ENCODE measurements around the gene SPEF1. TPM values are rescaled to one million over a fixed set of nuclear protein-coding genes. Genes with fewer than 3 reads are reported as not detected.

SPEF1 gene
- total and polyA plus RNA-seq, 2 of the 13 experiments (the other 11 are each of a cell fraction or from before 2014, with no cell fraction given) = 0.11 to 0.27 TPM

- TF ChIP-seq, protein P1, sequence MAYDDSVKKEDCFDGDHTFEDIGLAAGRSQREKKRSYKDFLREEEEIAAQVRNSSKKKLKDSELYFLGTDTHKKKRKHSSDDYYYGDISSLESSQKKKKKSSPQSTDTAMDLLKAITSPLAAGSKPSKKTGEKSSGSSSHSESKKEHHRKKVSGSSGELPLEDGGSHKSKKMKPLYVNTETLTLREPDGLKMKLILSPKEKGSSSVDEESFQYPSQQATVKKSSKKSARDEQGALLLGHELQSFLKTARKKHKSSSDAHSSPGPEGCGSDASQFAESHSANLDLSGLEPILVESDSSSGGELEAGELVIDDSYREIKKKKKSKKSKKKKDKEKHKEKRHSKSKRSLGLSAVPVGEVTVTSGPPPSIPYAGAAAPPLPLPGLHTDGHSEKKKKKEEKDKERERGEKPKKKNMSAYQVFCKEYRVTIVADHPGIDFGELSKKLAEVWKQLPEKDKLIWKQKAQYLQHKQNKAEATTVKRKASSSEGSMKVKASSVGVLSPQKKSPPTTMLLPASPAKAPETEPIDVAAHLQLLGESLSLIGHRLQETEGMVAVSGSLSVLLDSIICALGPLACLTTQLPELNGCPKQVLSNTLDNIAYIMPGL (CRISPR knock-in tag; IDR thresholded peaks at IDR 0.05; ENCODE audit: borderline replicate concordance in 1 of 2, low read depth in 1 of 2) = peak; percentile 100
- TF ChIP-seq SRY (CRISPR knock-in tag; IDR thresholded peaks at IDR 0.05) = peak; percentile 81
- TF ChIP-seq ZFP90 (CRISPR knock-in tag; IDR thresholded peaks at IDR 0.05; ENCODE audit: borderline replicate concordance) = peak; percentile 16
- peak; percentile 99 for TF ChIP-seq ZNF501 (CRISPR knock-in tag; IDR thresholded peaks at IDR 0.05)
- no peak; the same call in 1 of the 2 replicates for TF ChIP-seq NFATC3 (CRISPR knock-in tag; IDR thresholded peaks at IDR 0.05)
- TF ChIP-seq ZNF577 (CRISPR knock-in tag; IDR thresholded peaks at IDR 0.05; ENCODE audit: borderline replicate concordance, low read depth) = 0 out of 2 replicates have a peak, but pooled peaks have one; percentile 85
- peak; percentile 89 for TF ChIP-seq MED1 (CRISPR knock-in tag; IDR thresholded peaks at IDR 0.05)
- 0 out of 2 replicates have a peak, but pooled peaks have one; percentile 69 for TF ChIP-seq MZF1 (CRISPR knock-in tag; IDR thresholded peaks at IDR 0.05; ENCODE audit: borderline replicate concordance)
- no peak for TF ChIP-seq ZMYM2 (CRISPR knock-in tag; IDR thresholded peaks at IDR 0.05)
- peak; percentile 94 for TF ChIP-seq ZNF761 (CRISPR knock-in tag; conservative IDR thresholded peaks at IDR 0.05)
- TF ChIP-seq EEA1 (CRISPR knock-in tag; IDR thresholded peaks at IDR 0.05; ENCODE audit: borderline replicate concordance) = peak; percentile 100; the same call in 1 of the 2 replicates
- peak; percentile 65 for TF ChIP-seq JUN (CRISPR knock-in tag; IDR thresholded peaks at IDR 0.05)
- peak; percentile 78; the same call in 1 of the 2 replicates for TF ChIP-seq FOXM1 (CRISPR knock-in tag; IDR thresholded peaks at IDR 0.05)
- peak; percentile 77 for TF ChIP-seq SP2 (CRISPR knock-in tag; IDR thresholded peaks at IDR 0.05)
- 0 out of 2 replicates have a peak, but pooled peaks have one; percentile 4 for TF ChIP-seq SIX1 (CRISPR knock-in tag; IDR thresholded peaks at IDR 0.05; ENCODE audit: borderline replicate concordance)
- TF ChIP-seq ZNF672 (CRISPR knock-in tag; IDR thresholded peaks at IDR 0.05) = 0 out of 2 replicates have a peak, but pooled peaks have one; percentile 63
- TF ChIP-seq ETV5 (CRISPR knock-in tag; IDR thresholded peaks at IDR 0.05; ENCODE audit: borderline replicate concordance) = peak; percentile 71
- TF ChIP-seq ATF7-NPFF (CRISPR knock-in tag; IDR thresholded peaks at IDR 0.05; ENCODE audit: low read depth) = peak; percentile 96
- peak; percentile 83 to 90 for TF ChIP-seq NR2F1 (CRISPR knock-in tag; IDR thresholded peaks at IDR 0.05)
- TF ChIP-seq SMARCE1 (IDR thresholded peaks at IDR 0.05; ENCODE audit: borderline replicate concordance) = no peak
- peak; percentile 96 for TF ChIP-seq HNRNPLL (IDR thresholded peaks at IDR 0.05; ENCODE audit: low read depth, low read length, poor library complexity, severe bottlenecking)
- TF ChIP-seq NKX3-1 (CRISPR knock-in tag; IDR thresholded peaks at IDR 0.05) = peak; percentile 97
- TF ChIP-seq CENPT (CRISPR knock-in tag; IDR thresholded peaks at IDR 0.05; ENCODE audit: low read depth) = peak; percentile 97
- peak; percentile 58 for TF ChIP-seq ZNF629 (CRISPR knock-in tag; conservative IDR thresholded peaks at IDR 0.05)
- no peak; the same call in 1 of the 2 replicates for TF ChIP-seq SNAPC2 (CRISPR knock-in tag; IDR thresholded peaks at IDR 0.05)
- peak; percentile 79 for TF ChIP-seq ESRRA (CRISPR knock-in tag; IDR thresholded peaks at IDR 0.05; ENCODE audit: low read depth)
- TF ChIP-seq, protein P2, sequence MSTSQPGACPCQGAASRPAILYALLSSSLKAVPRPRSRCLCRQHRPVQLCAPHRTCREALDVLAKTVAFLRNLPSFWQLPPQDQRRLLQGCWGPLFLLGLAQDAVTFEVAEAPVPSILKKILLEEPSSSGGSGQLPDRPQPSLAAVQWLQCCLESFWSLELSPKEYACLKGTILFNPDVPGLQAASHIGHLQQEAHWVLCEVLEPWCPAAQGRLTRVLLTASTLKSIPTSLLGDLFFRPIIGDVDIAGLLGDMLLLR (CRISPR knock-in tag; IDR thresholded peaks at IDR 0.05) = peak; percentile 95
- peak; percentile 90; the same call in 1 of the 2 replicates for TF ChIP-seq ZNF839 (CRISPR knock-in tag; IDR thresholded peaks at IDR 0.05; ENCODE audit: borderline replicate concordance)
- peak; percentile 88 for TF ChIP-seq ISX (CRISPR knock-in tag; conservative IDR thresholded peaks at IDR 0.05)
These were observed 39.0 kb upstream of the SPEF1 start, which contains the start of gene AP5S1 (continued) for GRCh38 chr20:3820048-3820900.
